GM18517 (cell line): ENCODE results near the gene APP.

Experiments
- ATAC-seq: cut with Tn5 transposase; IDR thresholded peaks from one replicate; pipeline ENCODE4 v1.9.1; 2021; ENCODE audit warnings: mild to moderate bottlenecking, moderate library complexity; ENCODE audit not compliant: unreplicated experiment

The APP gene

DNA sequence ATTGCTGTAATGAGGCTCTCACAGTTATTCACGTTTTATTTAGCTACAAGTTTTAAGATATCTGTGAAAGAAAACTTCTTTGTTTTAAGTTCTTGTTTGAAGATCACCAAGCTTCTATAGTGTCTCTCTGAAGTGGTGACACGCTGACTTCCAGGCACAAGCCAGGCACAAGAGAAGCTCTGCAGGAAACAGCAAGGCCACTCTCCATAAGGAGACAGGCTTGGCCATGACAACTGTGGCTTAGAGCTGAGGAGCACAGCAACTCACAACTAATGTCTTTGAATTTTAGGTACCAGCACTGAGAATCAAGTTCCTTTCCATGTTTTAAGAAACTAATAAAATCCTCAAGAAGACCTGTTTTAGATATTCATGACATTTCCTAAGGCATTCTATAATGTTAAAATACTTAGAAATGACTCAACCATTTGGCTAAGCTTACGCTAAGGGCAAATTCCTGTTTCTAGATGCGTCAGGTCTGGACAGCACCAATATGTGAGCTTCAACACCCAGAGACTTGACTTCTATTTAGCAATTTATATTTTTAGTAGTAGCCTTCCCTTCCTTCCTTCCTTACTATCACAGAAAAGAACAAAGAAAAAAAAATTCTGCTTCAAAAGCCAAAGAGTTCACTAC is 40.2 kb downstream of the APP start:
- ATAC-seq = no peak

DNA sequence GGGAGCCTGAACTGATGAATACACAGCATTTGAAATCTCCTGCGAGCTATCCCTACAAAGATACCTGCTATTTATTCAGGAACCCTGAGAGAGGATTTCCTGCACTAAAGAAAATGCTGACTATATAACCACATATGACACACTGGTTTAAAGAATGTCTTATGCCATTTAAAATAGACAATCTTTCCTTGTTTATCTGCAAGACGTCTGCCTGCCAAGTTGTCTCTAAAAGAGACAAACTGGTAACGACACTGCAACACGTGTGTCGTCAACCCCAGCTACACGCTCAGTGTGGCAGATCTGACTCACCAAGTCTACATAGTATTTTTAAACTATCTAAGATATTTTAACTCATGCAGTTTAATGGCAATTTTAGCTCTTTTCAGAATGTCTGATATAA is 42.7 kb downstream of the APP start:
- no peak for ATAC-seq

DNA sequence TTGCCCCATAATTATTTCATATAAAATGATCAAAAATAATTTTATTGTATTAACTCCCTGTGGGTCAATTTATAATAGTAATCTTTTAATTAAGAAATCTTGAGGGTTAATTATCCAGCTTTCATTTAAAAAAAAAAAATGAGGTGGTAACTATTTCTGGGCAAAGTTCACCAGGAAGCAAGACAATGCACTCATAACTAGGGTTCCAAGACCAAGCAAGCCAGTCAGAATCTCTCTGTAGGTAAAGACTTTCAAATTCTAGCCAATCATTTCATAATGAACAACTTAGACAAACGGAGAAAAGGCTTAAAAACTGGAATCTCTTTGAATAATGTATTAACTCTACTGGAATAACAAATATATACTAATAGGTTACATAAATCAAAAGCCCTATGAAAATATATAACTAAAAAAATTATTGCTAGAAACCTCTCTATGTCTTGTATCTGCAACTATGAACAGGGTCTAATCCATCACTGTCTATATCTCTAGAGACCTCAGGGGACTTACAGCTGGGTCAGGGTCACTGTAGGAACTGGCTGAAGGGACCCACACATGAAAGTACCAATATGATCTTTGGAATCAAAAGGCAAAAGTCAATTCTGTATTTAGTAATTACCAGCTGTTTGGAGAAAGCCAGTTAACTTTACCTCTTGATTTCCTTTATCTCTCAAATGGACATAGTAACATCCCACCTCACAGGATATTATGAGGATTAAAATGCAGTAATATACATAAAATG is 43.3 kb downstream of the APP start:
- ATAC-seq = no peak

DNA sequence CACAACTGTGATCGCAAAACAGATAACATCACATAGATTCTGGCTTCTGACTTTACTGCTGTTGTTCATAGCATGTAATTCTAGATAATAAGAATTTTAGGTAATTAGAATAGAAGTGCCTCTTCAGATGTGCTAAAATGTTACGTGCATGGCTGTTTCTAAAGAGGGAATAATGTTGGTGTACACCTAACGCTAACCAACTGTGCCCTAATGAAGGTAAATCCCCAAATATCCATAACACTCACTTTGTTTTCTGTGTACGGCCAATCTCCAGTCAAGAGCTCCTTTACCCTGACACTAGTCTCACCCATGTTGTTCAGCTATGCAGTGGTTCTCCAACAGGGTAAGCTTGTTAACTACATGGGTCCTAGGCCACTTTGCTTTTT is 44.4 kb downstream of the APP start:
- ATAC-seq = no peak

DNA sequence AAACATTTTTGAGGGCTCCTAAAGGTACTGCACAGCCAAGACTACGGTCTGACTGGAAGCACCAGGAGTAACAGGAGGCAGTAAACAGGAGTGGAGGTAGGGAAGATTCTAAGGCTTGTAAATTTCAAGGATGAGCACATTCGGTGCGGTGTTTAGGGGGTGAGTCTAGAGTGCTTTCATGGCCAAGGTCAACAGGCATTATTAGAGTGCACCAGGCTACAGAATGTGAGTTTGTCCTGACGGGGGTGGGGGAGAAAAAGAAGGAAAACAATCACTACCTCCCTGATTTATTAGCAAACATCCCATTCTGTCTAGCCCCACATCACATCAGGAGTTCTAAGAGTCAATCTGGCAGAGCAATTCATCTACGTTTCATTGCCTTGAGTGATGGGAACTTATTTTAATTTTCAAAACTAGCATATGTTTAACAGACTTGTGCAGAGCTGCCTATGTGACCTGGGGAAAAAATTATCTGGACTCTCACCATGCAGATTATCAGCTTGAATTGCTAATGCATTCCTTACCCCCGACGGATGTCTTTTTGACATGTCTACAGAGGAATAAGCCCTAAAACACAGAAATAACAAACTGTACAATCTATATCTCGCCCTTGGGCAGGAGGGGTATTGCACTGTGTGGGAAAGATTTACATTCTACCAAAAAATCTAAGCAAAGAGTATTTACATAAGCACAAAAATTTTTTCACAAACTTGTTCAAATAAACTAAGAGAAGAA is 45.0 kb downstream of the APP start:
- no peak for ATAC-seq

DNA sequence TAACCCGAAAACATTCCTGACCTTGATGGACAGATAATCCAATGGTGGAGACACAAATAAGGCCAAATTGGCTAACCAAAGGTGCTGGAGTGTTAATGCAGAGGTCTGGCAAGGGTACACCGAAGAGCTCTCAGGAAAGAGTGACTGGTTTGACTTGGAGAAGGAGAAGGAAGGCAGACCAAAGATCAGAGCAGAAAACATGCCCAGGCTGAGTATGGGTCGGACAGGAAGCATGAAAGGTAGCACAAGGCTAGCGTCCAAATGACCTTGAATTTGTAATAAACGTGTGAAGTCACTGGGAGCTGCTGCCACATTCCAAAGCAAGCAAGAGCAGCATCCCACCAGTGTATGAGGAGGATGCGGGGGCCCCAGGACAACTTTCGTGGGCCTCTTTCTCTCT is 45.7 kb downstream of the APP start:
- no peak for ATAC-seq

DNA sequence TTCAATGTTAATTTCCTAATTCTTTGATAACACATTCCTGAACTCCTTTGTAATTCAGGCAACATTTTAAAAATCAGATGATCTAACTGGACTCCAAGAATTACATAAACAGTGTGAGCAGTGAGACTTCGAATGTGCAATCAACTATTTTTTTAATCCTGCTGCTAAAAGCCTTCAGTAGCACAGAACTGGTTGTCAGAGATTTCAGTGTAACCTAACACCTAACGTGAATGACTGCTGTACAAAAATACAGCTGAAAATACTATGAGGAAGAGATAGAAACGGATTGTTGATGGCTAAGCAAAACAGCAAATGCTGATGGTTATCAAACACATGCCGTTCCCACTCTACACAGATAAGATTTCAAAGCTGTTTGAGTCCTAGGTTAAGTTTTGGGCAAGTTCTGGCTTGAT is 46.1 kb downstream of the APP start:
- no peak for ATAC-seq

DNA sequence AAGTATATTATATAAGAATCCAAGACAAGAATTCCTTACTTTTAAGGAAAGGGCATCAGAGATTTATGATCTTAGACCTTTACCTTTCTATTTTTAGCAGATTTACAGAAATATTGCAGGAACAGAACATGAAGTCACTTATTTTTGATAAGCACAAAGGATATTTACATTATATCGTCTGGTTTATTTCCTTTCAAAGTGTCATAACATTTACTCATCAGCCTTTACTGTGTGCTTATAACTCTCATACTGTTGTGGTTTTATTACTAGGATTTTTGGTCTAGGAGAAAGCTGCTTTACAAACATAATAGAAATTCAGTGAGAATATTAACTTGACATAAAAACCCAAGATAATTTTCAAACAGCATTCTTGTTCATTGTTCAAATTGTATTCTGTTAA is 47.6 kb downstream of the APP start:
- ATAC-seq = no peak

DNA sequence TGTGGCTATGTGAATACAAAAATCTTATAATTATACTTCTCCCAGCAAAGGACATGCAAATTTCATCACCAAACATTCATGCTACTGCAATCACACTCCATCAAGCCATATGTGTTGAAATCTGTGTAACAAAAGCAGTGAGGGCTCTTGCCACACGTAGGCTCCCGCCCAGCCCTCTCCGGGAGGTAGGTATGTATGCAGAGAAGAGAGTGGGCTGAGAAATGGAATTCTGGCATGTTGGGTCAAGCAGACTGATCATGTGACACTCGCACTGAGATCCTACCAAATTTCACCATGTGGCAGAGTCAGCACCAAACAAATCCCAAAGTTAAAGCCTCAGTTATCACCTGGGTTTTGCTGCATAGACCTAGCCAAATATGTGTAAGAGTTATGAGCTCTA is 49.7 kb downstream of the APP start:
- ATAC-seq = no peak

DNA sequence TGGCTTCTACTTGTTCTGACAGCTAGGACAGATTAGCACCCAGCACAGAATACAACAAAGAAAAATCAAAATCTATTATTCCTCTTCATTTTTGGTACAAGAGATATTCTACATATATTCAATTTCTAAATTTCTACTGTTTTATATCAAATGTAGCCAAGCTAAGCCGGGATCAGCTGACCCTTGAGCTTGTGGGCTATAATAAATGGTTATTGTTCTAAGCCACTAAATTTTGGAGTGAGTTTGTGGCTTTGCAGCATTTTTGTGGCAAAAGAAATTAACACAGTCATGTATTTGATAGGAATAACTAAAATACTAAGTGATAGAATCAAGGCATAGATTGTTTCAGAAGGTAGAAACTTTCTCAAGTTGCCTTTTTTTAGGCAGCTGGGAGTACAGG is 50.7 kb downstream of the APP start:
- no peak for ATAC-seq

DNA sequence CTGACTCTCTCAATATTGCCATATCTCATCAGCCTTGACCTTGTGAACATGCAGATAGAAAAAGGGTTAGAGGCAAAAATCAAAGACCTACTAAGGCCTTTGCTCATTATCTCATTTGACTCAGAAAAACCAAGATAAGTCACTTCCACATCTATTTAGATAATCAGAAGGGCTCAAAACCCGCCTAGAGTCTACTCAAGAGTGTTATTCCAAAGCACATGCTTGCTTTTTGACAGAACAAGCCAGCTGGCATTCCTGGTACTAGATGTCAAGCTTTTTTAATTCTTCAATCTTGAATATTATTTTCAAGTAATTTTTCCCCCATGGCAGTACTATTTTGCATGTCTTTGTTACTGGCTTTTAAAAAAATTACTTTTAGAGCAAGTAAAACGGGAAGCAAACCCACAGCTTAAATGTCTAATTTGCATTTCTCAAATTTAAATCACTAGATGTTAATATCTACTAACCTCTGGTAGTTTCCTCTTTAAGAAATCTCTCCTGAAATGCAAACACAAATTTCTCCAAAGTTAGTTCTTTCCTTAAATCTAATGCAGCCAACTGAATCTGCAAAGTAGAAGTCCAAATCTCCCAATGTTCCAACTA is 51.5 kb downstream of the APP start:
- ATAC-seq = no peak

DNA sequence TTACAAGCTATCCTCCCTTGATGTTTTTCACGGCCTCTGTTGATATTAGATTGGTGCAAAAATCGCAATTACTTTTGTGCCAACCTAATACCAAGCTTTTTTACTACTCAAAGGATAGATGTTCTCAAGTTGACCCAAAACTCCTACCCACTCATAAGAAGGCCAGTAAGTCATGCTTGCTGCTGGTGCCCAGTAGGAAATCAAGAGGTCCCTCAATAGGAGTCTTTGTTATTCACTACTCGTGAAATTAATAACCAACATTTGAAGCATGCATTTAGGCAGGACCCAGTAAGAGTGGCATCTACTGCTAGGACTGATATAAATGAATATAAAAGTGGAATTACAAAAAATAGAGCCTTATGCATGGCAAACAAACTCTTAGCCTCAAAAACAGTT is 52.6 kb downstream of the APP start:
- ATAC-seq = no peak

DNA sequence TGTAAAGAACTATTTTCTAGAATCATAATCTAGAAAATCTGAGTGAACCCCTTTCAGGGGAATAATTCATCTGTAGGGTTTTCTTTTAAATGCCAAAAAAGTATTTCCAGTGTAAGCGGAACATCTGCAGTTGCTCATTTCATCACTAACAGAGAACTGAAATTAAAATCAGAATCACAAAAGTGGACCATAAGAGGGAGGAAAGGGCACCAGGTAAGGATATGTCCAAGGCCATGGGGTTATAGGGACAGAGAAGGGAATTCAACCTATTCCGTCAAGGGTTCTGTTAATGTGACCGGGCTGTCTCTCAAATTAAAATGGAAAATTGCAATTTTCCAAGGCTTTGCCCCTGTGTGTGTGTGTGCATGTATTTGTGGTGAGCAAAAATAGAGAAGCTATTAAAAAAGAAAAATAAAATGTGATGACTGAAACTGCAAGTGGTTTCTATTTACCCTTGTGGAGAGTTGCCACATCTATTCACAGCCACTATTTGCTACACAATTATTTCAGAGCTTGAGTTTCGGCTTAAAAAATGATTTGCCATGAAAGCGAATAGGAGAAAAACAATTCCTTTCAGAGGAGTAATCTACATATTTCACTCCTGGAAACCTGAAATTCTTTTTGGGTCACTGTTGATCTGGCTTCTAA is 53.1 kb downstream of the APP start:
- ATAC-seq = no peak

DNA sequence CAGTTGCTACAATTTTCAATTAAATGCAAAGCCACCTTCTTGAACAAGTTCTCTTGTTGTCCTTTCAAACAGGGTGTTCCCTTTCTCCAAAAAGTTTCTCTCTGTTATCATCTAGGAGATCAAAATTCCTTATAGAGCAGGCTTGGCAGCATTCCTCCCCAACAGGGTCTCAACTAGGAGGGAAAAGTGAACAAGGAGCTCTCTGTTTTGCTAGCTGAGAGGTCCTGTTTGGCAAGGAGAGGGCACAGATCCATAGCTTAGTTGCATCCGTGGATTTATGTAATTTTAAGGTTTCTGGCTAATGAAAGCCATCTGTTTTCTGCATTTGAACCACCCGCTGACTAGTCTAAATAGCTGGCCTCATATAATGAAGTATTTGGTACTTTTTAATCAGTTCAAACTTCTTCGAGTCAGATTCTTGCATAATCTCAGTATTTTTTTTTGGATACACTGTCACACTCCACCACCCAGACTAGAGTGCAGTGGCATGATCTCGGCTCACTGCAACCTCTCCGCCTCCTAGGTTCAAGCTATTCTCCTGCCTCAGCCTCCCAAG is 54.0 kb downstream of the APP start:
- ATAC-seq = no peak

DNA sequence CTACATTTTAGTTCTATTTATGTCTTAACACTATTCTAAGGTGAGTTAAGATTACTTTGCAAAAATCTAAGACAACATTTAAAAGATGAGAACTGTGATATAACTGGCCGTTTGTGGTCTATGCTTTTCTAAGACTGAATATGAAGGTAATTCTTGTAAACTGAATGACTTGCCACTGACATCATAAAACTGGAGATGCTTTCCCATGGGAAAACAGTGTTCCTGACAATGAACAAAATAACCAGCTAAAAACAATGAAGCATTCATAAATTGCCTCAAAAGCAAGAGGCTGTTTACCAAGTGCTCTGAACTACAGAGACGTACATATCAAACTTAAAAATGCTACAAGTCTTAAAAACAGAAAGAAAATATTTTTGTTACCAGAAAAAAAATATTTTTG is 54.7 kb downstream of the APP start:
- no peak for ATAC-seq

DNA sequence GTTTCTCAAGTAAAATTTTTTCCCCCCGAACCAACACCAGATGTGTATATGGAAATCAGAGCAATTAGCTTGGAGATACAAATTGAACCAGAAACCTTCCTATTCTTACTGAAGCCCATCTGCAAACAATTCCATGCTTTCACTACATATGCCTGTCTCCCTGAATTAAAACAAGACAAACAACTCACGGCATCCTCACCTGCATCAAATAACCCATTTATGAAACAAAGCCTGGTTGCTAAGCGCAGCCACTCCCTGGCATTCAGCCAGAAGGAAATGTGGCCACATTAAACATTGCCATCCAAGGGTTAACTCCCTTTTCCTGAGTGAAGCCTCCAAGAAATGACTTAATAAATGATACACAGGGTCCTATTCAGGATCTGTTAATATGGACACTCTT is 55.3 kb downstream of the APP start:
- no peak for ATAC-seq

DNA sequence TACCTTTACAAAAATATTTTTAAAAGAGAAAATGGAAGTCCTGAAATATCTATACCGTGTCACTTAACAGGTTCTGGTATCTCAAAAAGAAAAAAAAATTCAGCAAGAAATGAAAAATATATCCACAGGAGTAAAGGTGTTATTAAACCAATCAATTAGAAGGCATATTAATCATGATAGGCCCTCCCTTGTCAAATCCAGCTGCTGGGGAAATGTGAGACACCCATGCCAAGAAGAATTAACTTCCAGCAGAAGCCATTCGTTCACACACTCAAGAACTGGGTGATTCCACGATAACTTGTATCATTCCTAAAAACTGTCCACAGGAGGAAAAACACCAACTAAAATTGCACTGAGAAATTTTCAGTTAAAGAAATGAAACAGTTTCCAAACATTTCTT is 57.6 kb downstream of the APP start:
- ATAC-seq = no peak

DNA sequence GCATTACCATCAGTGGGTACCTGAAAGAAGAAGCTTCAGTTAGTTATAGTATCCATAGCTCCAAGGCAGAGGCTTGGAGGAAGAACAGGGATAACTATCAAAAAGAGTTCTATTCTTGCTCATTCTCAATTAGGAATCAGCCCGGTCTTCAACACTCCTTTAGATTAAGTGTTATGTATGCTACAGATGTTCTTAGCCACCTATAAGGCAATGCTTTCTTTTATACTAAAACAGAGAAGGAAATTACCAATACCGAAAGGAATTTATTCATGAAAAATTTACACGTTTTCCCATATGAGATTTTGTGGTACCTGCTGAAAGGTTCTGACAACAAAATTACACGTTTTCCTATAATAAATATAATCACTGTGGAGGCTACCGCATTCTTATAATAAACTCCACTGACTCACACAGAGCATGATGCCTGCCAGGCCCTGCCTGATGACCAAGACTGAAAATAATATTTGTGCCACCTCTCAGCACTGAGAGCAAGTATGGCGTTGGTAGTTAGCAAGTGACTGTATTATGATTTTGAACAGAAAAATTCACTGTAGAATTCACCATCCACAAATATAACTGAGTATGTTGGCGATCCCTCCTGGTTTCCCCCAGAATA is 58.3 kb downstream of the APP start:
- ATAC-seq = no peak

DNA sequence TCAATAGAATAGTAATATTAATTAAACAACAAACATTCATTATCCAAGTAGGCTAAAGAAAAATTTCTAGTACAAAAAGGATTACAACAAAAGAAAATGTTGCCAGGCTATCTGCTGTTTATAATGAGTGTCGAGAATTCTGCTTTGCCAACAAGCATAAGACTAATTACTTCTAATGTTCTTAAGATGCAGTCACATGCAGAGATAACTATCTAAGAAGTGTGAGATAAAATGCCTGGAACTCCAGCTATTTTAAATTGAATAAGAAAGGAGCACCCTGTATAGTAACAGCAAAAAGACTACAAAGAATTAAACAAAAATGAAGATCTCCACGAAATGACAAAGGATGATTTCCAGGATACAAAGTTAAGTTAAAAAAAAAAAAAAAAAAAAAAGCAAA is 59.9 kb downstream of the APP start:
- no peak for ATAC-seq

DNA sequence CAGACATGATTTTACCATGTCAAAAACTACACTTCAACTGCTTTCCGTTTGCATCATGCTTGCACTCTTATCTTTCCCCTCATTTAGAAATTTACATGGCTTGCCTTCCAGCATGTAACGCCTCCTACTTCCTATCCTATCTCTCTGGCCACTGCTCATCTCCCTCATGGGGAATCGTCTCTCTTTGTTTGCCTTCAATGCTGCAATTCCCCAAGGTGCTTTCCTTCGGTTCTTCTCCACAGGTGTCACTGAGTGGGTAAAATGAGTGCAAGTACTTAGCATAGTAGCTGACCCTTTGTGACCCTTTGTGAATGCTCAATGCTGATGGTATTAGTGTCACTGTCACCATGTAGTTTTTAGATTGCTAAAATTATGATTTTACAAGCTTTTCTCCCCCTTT is 63.1 kb downstream of the APP start:
- ATAC-seq = no peak

DNA sequence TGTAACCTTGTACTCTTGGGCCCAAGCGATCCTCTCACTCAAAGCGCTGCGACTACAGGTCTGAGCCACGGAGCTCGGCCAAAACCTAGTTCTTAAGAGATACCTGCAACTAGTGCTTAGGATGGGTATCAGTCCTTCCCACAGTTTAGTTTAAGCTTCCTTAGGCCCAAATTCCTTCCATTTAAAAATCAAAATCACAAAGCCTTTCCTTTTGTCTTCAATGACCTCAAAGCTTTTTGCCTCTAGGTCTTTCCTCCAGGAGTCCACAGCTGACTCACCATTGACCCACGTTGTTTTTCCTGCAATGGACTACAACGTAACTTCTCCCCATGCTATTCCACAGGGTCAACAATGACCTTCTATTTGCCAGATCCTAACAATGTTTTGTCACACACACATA is 64.0 kb downstream of the APP start:
- no peak for ATAC-seq
